Liver (tissue), 9 donors: Measurements from ENCODE around the gene TSHZ2. TPM values are rescaled to one million over a fixed set of nuclear protein-coding genes. Genes with fewer than 3 reads are reported as not detected.

Experiments used
- DNase-seq: peaks from one replicate; pipeline ENCODE4 v3.0.0-alpha.2; 2017; ENCODE audit warnings: low spot score
- H3K27ac ChIP-seq, 2 donors: one replicate each; pipeline ENCODE4 v1.7.0; 2013; ENCODE audit warnings: inconsistent platforms in 2 of 2, low read length in 2 of 2, control low read depth in 1 of 2, low read depth in 1 of 2, mild to moderate bottlenecking in 1 of 2
- H3K27me3 ChIP-seq, 4 donors: one replicate each; pipeline versions ENCODE4 v1.6.1 to v1.7.0; 2013; ENCODE audit warnings: low read length in 3 of 4, inconsistent platforms in 1 of 4, mild to moderate bottlenecking in 1 of 4, moderate library complexity in 1 of 4; ENCODE audit not compliant: control insufficient read depth in 4 of 4, insufficient read depth in 4 of 4
- H3K36me3 ChIP-seq, 4 donors: one replicate each; pipeline versions ENCODE4 v1.6.1 to v1.7.0; 2013; ENCODE audit warnings: low read length in 3 of 4, mild to moderate bottlenecking in 3 of 4, low read depth in 1 of 4, moderate library complexity in 1 of 4; ENCODE audit not compliant: control insufficient read depth in 4 of 4, insufficient read depth in 3 of 4
- H3K4me1 ChIP-seq, 4 donors: one replicate each; pipeline versions ENCODE4 v1.6.1 to v1.7.0; 2013; ENCODE audit warnings: low read length in 3 of 4, mild to moderate bottlenecking in 3 of 4, moderate library complexity in 1 of 4; ENCODE audit not compliant: control insufficient read depth in 4 of 4, insufficient read depth in 4 of 4
- H3K4me3 ChIP-seq, 3 donors: one replicate each; pipeline versions ENCODE4 v1.6.1 to v1.7.0; 2013; ENCODE audit warnings: low read length in 3 of 3, control low read depth in 1 of 3, low read depth in 1 of 3, mild to moderate bottlenecking in 1 of 3
- H3K9ac ChIP-seq, 2 donors: one replicate each; pipeline ENCODE4 v1.7.0; 2013; ENCODE audit warnings: low read length in 2 of 2, mild to moderate bottlenecking in 2 of 2, moderate library complexity in 2 of 2, control low read depth in 1 of 2, low read depth in 1 of 2
- H3K9me3 ChIP-seq, 4 donors: one replicate each; pipeline versions ENCODE4 v1.6.1 to v1.7.0; 2013; ENCODE audit warnings: low read length in 3 of 4; ENCODE audit not compliant: control insufficient read depth in 4 of 4
- CTCF ChIP-seq: fragments of 150-350 bp; IDR thresholded peaks from 2 replicates; pipeline ENCODE4 v1.5.1; 2017; ENCODE audit warnings: improper control_type of control experiment, low read depth, low read length; ENCODE audit not compliant: missing input control
- EGR1 ChIP-seq, 2 donors: IDR thresholded peaks; 2 replicates each; pipeline ENCODE4 v1.6.1; 2016 to 2018; ENCODE audit warnings: antibody characterized with exemption in 2 of 2, low read depth in 2 of 2
- FOXA2 ChIP-seq: IDR thresholded peaks from 2 replicates; pipeline ENCODE4 v1.6.1; 2016; ENCODE audit warnings: antibody characterized with exemption
- GABPA ChIP-seq, 2 donors: IDR thresholded peaks in 1 of 2; conservative IDR thresholded peaks in 1 of 2; 2 replicates each; pipeline ENCODE4 v1.6.1; 2016; ENCODE audit warnings: antibody characterized with exemption in 2 of 2, mild to moderate bottlenecking in 1 of 2, moderate library complexity in 1 of 2
- HNF4A ChIP-seq, 2 donors: conservative IDR thresholded peaks; 2 replicates each; pipeline ENCODE4 v1.6.1; 2016; ENCODE audit warnings: antibody characterized with exemption in 2 of 2, mild to moderate bottlenecking in 2 of 2
- HNF4G ChIP-seq: IDR thresholded peaks from 2 replicates; pipeline ENCODE4 v1.6.1; 2016; ENCODE audit warnings: antibody characterized with exemption
- JUND ChIP-seq, 2 donors: IDR thresholded peaks; 2 replicates each; pipeline ENCODE4 v1.6.1; 2016; ENCODE audit warnings: antibody characterized with exemption in 2 of 2
- MAX ChIP-seq: IDR thresholded peaks from 2 replicates; pipeline ENCODE4 v1.6.1; 2016; ENCODE audit warnings: antibody characterized with exemption
- NR2F2 ChIP-seq: IDR thresholded peaks from 2 replicates; pipeline ENCODE4 v1.6.1; 2016; ENCODE audit warnings: antibody characterized with exemption
- RAD21 ChIP-seq, 2 donors: IDR thresholded peaks; 2 replicates each; pipeline ENCODE4 v1.6.1; 2016; ENCODE audit warnings: antibody characterized with exemption in 2 of 2, mild to moderate bottlenecking in 2 of 2
- RXRA ChIP-seq, 2 donors: IDR thresholded peaks; 2 replicates each; pipeline ENCODE4 v1.6.1; 2017 to 2018; ENCODE audit warnings: antibody characterized with exemption in 2 of 2, mild to moderate bottlenecking in 1 of 2
- SP1 ChIP-seq: IDR thresholded peaks from 2 replicates; pipeline ENCODE4 v1.6.1; 2018; ENCODE audit warnings: antibody characterized with exemption, mild to moderate bottlenecking
- TAF1 ChIP-seq: conservative IDR thresholded peaks from 2 replicates; pipeline ENCODE4 v1.6.1; 2016; ENCODE audit warnings: antibody characterized with exemption, mild to moderate bottlenecking
- YY1 ChIP-seq: IDR thresholded peaks from 2 replicates; pipeline ENCODE4 v1.6.1; 2016; ENCODE audit warnings: antibody characterized with exemption, mild to moderate bottlenecking
- WGBS: extraction: QIAGEN DNeasy Blood & Tissue Kit; methylation state at CpG from one replicate; pipeline ENCODE4 v1.1.7; 2013; 5-methylcytosine and 5-hydroxymethylcytosine counted together
- polyA plus RNA-seq, 2 donors: library from polyadenylated mRNA; stranded (reverse) in 1 of 2; unstranded in 1 of 2; fragments of 200-250 nt in 1 of 2; fragments of >200 nt in 1 of 2; fragmentation: Nextera tagmentation in 1 of 2; extraction: Ambion mirVana in 1 of 2; gene quantifications; one replicate each; pipeline versions ENCODE4 v1.2.1 to v1.2.3, GENCODE V29; 2013 to 2015
- total RNA-seq, 2 donors: library from RNA; depleted of rRNA; stranded (reverse); fragments of >200 nt; gene quantifications; one replicate each; pipeline ENCODE4 v1.2.3, GENCODE V29; 2014
- TF ChIP-seq, protein P1 (sequence below): IDR thresholded peaks from 2 replicates; pipeline ENCODE4 v1.6.1; 2016; ENCODE audit warnings: antibody characterized with exemption
- TF ChIP-seq, protein P2 (sequence below): IDR thresholded peaks from 2 replicates; pipeline ENCODE4 v1.6.1; 2016; ENCODE audit warnings: antibody characterized with exemption, mild to moderate bottlenecking
- donor health status: healthy.
- donor health status: healthy.
- donor health status: healthy.
- donor health status: healthy.
- donor health status: healthy.

Gene TSHZ2
- total and polyA plus RNA-seq, 4 donors: 2.9 to 11.3 (median 7.8) TPM

DNA sequence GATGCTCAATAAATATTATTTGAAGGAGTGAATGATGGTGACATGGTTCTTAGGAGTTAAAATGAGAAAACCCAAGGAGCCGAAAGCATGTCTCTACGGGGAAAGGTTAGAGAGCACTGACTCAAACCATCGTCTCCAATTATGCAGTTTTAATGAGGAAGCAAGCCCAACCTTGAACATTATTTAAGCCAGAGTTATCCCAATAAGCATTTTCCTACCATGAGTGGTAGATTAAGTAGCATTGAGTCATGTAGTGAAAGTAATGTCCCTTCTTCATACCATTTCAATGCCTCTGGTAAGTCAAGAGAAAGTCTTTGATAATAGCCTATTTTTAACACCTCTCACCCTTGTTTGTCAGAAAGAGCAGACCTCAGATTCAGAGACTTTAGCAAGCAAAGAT, 13.5 kb downstream of the TSHZ2 start (continued):
- TF ChIP-seq HNF4G: no peak
- TF ChIP-seq NR2F2: no peak
- no peak for TF ChIP-seq CTCF
- TF ChIP-seq SP1: no peak
- no peak for TF ChIP-seq EGR1 (IDR thresholded peaks at IDR 0.05; ENCODE audit: low read depth in 2 of 2)
- no peak for TF ChIP-seq YY1
- no peak for TF ChIP-seq RXRA (IDR thresholded peaks at IDR 0.05)

DNA sequence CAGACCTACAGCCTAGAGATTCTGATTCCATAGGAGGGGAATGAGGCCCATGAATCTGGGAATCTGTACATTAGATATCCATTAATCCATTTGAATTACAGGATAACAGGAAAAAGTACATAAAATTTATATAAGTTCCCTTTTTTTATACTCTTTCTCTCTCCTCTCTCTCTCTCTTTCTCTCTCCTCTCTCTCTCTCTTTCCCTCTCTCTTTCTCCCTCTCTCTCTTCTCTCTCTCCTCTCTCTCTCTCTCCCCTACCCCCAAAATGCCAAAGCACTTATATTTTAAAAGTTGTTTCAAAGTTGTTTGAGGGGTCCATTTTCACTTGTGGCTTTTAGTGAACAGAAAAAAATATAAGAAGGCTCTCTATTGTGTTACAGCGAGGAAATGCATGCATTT, 15.1 kb downstream of the TSHZ2 start:
- H3K9ac ChIP-seq: no peak overlapping the region
- WGBS: 94% methylated on average over 1 of the region's 1 CpG

DNA sequence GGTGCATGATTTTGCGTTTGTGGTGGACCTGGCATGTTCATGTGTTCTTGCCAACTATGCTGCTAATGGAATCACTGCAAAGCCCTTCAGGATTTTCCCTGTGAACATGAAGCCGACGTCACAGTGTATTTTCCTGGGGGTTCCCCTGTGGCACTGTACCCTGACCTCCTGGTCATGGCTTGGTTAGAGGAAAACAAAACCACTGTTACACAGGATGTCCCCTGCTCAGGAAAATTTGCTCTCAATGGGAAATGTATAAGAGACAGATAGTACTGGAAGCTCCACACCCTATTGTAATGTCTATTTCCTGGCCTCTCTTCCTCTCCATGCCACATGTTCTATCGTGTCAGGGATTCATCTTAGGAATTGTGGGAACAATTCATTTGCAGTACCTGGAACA, 19.7 kb downstream of the TSHZ2 start:
- Histone ChIP-seq H3K4me1 (peaks cover 0 to 9% (median 7%) of the 10 kb centered on the region in 4 donors), H3K27me3 (no peaks in the 10 kb centered on the region), H3K9ac (no peak overlapping the region), H3K27ac (peak overlapping the region in 1 of 2 donors; percentile 24), H3K4me3 (no peak overlapping the region), H3K9me3 (no peaks in the 10 kb centered on the region), H3K36me3 (no peaks in the 10 kb centered on the region)
- WGBS: 31% methylated on average over 4 of the region's 4 CpGs
- DNase-seq: no peak
- TF ChIP-seq NR2F2 (peak; percentile 56), HNF4A (conservative IDR thresholded peaks at IDR 0.05) (peak; percentile 47 to 53), RXRA (IDR thresholded peaks at IDR 0.05) (peak; percentile 39 to 46), SP1 (peak; percentile 66), MAX (no peak), RAD21 (IDR thresholded peaks at IDR 0.05) (peak; percentile 16 to 28), FOXA2 (no peak)

More for the DNA sequence above, 15.1 kb downstream of the TSHZ2 start:
- H3K27me3 ChIP-seq: no peaks in the 10 kb centered on the region
- H3K4me1 ChIP-seq: peaks cover 0 to 9% (median 7%) of the 10 kb centered on the region in 4 donors
- no peak for TF ChIP-seq RXRA (IDR thresholded peaks at IDR 0.05)
- no peak for TF ChIP-seq GABPA (IDR thresholded peaks at IDR 0.05 in 1 of 2, conservative IDR thresholded peaks at IDR 0.05 in 1 of 2)
- no peak for TF ChIP-seq RAD21 (IDR thresholded peaks at IDR 0.05)
- no peak overlapping the region for H3K27ac ChIP-seq
- H3K36me3 ChIP-seq: no peaks in the 10 kb centered on the region
- no peak for DNase-seq
- no peak overlapping the region for H3K4me3 ChIP-seq
- no peaks in the 10 kb centered on the region for H3K9me3 ChIP-seq

- Histone ChIP-seq H3K9ac (no peak overlapping the region), H3K36me3 (no peaks in the 10 kb centered on the region), H3K27me3 (no peaks in the 10 kb centered on the region), H3K9me3 (no peaks in the 10 kb centered on the region), H3K27ac (peak overlapping the region in 1 of 2 donors; percentile 20), H3K4me3 (no peak overlapping the region), H3K4me1 (peaks cover 0 to 9% (median 7%) of the 10 kb centered on the region in 4 donors)
- no peak for DNase-seq
- WGBS: 81% methylated on average over 1 of the region's 1 CpG
- no peak for TF ChIP-seq JUND (IDR thresholded peaks at IDR 0.05)
- TF ChIP-seq SP1: no peak
- no peak for TF ChIP-seq GABPA (IDR thresholded peaks at IDR 0.05 in 1 of 2, conservative IDR thresholded peaks at IDR 0.05 in 1 of 2)
- no peak for TF ChIP-seq TAF1
- no peak for TF ChIP-seq EGR1 (IDR thresholded peaks at IDR 0.05; ENCODE audit: low read depth in 2 of 2)
- no peak for TF ChIP-seq NR2F2
- TF ChIP-seq, protein P1, sequence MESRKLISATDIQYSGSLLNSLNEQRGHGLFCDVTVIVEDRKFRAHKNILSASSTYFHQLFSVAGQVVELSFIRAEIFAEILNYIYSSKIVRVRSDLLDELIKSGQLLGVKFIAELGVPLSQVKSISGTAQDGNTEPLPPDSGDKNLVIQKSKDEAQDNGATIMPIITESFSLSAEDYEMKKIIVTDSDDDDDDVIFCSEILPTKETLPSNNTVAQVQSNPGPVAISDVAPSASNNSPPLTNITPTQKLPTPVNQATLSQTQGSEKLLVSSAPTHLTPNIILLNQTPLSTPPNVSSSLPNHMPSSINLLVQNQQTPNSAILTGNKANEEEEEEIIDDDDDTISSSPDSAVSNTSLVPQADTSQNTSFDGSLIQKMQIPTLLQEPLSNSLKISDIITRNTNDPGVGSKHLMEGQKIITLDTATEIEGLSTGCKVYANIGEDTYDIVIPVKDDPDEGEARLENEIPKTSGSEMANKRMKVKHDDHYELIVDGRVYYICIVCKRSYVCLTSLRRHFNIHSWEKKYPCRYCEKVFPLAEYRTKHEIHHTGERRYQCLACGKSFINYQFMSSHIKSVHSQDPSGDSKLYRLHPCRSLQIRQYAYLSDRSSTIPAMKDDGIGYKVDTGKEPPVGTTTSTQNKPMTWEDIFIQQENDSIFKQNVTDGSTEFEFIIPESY: no peak
- TF ChIP-seq CTCF: no peak
- TF ChIP-seq RAD21 (IDR thresholded peaks at IDR 0.05): no peak
- TF ChIP-seq, protein P2, sequence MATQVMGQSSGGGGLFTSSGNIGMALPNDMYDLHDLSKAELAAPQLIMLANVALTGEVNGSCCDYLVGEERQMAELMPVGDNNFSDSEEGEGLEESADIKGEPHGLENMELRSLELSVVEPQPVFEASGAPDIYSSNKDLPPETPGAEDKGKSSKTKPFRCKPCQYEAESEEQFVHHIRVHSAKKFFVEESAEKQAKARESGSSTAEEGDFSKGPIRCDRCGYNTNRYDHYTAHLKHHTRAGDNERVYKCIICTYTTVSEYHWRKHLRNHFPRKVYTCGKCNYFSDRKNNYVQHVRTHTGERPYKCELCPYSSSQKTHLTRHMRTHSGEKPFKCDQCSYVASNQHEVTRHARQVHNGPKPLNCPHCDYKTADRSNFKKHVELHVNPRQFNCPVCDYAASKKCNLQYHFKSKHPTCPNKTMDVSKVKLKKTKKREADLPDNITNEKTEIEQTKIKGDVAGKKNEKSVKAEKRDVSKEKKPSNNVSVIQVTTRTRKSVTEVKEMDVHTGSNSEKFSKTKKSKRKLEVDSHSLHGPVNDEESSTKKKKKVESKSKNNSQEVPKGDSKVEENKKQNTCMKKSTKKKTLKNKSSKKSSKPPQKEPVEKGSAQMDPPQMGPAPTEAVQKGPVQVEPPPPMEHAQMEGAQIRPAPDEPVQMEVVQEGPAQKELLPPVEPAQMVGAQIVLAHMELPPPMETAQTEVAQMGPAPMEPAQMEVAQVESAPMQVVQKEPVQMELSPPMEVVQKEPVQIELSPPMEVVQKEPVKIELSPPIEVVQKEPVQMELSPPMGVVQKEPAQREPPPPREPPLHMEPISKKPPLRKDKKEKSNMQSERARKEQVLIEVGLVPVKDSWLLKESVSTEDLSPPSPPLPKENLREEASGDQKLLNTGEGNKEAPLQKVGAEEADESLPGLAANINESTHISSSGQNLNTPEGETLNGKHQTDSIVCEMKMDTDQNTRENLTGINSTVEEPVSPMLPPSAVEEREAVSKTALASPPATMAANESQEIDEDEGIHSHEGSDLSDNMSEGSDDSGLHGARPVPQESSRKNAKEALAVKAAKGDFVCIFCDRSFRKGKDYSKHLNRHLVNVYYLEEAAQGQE: no peak
These were observed 20.5 kb downstream of the TSHZ2 start for GRCh38 chr20:52992632-52993031.
